Suprapubic skin (tissue), 4 donors: Measurements from ENCODE around the gene MED28.

Experiments
- EP300 ChIP-seq: sonication (generic); formaldehyde crosslinking; IDR thresholded peaks from one replicate; pipeline ENCODE4 v1.6.1; 2017; ENCODE audit warnings: antibody characterized with exemption
- POLR2A ChIP-seq, 2 donors: fragments of 450-650 bp; IDR thresholded peaks; one replicate each; pipeline ENCODE4 v1.6.1; 2017; ENCODE audit warnings: antibody characterized with exemption in 2 of 2, mild to moderate bottlenecking in 2 of 2, moderate library complexity in 2 of 2
- POLR2AphosphoS5 ChIP-seq, 3 donors: sonication (generic); formaldehyde crosslinking; IDR thresholded peaks; one replicate each; pipeline ENCODE4 v1.6.1; 2017; ENCODE audit warnings: antibody characterized with exemption in 3 of 3
- TF ChIP-seq, protein P1 (sequence below), 2 donors: fragments of 200-600 bp in 1 of 2; fragments of 450-650 bp in 1 of 2; sonication (generic) in 1 of 2; IDR thresholded peaks; one replicate each; pipeline ENCODE4 v1.5.1; 2016 to 2019; ENCODE audit warnings: antibody characterized with exemption in 2 of 2, mild to moderate bottlenecking in 1 of 2, moderate library complexity in 1 of 2

DNA sequence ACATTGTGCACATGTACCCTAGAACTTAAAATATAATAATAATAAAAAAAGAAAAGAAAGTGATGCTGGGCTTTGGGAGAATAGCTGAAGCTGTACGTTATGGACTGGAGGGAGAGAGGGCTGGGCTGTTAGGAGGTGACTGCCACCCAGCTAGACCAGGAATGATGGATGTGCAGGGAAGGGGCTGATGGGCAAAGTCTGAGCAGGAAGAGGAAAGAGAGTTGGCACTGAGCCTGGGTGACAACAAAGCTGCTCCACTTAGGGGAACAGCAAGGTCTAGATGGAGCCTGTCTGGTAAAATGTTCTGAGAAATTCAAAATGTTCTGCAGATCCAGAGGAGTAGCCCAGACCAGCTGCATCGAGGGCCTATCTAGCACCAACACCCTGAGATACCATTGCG, 32.3 kb downstream of the MED28 start:
- TF ChIP-seq, protein P1, sequence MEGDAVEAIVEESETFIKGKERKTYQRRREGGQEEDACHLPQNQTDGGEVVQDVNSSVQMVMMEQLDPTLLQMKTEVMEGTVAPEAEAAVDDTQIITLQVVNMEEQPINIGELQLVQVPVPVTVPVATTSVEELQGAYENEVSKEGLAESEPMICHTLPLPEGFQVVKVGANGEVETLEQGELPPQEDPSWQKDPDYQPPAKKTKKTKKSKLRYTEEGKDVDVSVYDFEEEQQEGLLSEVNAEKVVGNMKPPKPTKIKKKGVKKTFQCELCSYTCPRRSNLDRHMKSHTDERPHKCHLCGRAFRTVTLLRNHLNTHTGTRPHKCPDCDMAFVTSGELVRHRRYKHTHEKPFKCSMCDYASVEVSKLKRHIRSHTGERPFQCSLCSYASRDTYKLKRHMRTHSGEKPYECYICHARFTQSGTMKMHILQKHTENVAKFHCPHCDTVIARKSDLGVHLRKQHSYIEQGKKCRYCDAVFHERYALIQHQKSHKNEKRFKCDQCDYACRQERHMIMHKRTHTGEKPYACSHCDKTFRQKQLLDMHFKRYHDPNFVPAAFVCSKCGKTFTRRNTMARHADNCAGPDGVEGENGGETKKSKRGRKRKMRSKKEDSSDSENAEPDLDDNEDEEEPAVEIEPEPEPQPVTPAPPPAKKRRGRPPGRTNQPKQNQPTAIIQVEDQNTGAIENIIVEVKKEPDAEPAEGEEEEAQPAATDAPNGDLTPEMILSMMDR (IDR thresholded peaks at IDR 0.05): no peak
- TF ChIP-seq POLR2AphosphoS5 (IDR thresholded peaks at IDR 0.05): no peak
- TF ChIP-seq EP300: no peak
- no peak for TF ChIP-seq POLR2A (IDR thresholded peaks at IDR 0.05)
